G401.6 (cell line): ENCODE measurements around the gene PSG3.
"Not testable (repeated sequence)": the region's sequence is repeated elsewhere in the genome, so short reads cannot be mapped to it uniquely, and the experiment has no call there.

Experiments
- FAIRE-seq: peaks from 2 replicates; lab custom pipeline; 2012; peaks lifted over from hg19 to GRCh38; lab: Jason Lieb, UNC

PSG3 gene

DNA sequence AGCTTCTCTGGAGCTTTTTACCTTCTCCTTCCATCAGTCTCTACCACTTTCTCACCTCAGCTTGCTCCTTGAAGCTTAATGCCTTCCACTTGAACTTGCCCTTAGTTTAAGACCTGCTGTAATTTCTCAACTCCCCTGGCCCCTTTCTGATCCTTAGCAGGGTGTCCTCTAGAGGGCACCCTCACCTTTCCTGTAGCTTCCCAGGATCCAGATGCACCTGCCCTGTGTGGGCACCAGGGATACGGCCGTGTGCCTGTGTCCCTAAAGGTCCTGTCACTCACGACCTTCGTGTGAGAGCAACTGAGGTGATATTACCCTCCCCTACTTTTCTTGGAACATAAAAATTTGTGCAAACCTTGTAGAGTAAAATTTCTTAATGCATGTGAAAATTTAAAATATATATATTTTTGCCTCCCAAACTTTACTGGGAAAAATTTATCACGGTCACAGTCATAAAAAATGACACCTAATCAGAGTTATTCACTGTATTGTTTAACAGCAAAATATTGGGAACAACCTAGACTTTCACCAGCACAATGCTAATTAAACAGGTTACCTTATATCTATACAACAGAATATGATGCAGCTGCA, 46.4 kb downstream of the PSG3 start:
- peak; percentile 85 for FAIRE-seq

DNA sequence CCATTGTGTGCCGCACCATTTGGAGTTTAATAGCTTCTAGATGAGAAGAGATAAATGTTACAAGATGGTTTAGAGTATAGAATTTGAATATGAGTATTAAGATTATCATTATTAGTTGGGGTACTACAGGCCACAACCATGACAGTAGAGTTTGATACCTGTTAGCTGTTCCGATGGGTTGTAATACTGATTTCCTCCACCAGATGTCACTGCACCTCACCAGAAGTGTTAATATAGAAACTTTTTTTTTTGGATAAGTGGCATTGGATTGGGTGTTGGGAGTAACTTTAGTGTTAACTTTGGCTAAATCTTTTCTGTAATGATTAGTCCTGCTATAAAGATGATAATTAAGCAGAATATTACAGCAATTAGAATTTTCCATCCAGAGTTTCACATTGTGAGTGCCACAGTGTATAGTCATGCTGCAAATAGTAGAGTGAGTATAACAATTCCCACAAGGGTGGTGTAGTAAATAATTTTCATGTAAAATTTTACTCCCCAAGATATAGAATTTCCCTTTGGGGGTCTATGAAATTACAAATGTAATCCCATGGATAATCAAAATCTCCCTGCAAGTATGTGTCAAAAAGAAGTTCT, 56.3 kb downstream of the PSG3 start:
- peak; percentile 67 for FAIRE-seq

DNA sequence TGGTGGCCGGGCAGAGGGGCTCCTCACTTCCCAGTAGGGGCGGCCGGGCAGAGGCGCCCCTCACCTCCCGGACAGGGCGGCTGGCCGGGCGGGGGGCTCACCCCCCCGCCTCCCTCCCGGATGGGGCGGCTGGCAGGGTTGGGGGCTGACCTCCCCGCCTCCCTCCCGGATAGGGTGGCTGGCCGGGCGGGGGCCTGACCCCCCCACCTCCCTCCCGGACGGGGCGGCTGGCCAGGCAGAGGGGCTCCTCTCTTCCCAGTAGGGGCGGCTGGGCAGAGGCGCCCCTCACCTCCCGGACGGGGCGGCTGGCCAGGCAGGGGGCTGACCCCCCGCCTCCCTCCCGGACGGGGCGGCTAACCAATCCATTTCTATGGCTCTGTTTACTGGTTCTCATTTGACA, 64.0 kb downstream of the PSG3 start:
- FAIRE-seq, result not testable (repeated sequence)

DNA sequence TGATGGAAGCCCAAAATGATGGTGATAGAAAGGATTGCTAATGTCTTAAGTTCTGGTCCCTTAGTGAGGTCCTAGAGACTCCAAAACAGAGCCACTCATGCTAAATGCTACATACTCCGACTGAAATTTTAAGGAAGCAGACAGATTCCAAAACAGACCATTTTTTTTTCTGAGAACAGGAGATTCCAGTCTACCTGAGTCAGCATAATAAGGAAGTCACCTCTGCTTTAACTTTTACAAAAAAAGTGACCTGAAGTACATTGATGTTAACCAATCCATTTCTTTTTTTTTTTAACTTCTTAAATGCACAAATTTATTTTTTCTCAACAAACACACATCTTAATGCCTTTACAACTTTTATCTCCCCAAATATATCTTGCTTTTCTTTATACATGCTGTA, 65.7 kb downstream of the PSG3 start:
- not testable (repeated sequence) for FAIRE-seq
